ENCODE results near the gene IL19.

The IL19 gene

DNA sequence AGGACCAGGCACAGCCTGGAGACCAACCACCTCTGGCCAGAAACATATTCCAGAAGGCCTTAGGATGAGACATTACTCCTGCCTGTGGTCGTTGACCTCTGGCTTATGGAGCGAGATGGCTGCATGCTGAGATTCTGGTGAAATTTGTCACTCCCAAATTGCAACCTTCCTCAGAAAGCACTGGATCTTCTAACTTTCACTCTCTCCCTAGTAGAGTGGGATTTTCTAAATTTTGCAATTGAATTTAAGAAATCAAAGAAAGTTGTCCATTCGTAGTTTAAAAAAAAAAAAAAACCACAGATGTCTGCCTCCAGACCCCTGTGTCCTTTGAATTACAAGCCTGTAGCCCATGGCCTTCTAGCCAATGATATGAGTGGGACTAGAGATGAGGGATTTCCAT lies 30.3 kb downstream of the IL19 start:
- DNase-seq: no peak

DNA sequence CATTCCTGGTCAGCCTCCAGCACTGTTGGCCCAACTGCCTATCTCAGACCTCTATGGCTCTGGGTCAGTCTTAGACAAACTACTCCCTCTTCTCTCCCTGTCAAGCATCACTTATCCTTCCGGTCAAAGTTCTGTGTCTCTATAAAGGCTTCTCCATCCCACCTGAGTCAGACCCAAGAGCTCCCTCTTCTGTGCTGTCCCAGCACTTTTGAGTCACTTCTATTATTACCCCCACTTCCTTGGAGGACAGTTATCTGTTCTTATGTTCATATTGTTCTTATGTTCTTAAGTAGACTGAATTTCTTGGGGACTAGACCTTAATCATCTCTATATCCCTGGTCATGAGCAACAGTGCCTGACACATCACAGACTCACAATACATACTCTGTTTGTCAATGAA lies 30.9 kb downstream of the IL19 start:
- DNase-seq: no peak

DNA sequence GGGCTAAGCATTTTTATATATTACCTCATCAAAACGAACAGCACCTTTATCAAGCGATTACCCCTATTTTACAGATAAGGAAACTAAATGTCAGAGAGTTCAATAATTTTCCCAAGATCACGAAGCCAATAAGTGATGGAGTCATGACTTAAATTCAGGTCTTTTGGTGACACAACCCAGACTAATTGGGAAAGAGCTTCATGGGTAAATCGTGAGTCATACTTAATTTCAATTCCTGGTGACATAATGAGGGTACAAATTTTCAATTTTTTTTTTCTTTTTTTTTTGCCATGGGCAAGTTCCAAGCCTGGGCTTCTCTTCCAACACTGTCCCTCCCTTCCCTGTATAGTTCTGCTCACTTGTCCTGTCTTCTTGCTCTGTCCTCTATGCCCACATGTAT lies 31.8 kb downstream of the IL19 start:
- DNase-seq: no peak

DNA sequence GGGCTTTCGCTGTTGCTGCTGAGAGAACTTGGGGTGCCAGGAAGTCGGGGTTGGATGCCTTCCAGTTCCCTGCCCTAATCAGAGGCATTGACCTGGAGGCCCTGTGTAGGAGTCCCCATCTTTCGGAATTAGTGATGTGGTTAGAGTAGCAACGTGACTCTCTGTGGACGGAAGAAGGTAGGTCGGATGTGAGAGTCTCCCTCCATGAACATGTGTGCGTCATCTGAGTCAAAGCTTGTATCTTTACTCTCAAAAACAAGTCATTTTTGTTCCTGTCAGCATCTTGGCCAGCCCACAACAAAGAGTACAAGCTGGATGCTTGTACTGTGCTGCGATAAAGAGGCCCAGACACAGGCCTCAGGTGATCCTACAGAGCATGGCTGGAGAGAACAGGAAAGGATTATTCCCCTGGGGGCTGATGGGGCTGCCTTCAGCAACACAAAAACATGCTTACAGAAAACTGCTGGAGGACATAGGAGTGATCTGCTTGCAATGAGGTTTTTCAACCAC lies 32.7 kb downstream of the IL19 start:
- no peak for DNase-seq

DNA sequence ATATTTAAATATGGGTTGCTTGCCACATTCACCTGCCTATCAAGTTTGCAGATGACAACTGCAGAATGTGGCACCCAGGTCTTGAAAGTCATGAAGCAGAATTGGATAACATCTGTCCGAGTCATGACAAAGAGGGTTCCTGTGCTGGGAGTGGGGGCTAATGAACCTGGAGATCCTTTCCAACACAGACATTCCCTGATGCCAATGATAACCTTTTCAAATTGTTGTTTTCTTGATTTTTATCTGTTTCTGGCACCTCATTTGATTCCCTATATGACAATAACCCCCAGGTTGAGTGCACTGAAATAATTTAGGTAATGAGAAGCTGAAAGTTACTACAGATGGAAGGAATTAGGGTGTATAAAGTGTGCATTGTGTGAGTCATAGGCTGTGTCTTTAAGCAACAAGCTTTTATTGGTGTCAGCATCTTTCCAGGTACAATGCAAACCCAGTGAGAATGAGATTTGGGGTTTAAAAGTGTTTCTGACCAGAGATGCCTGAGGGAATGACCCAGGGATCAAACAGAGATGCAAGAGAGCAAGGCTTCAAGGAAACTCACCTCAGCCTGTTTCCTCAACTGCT lies 33.7 kb downstream of the IL19 start:
- no peak for DNase-seq

DNA sequence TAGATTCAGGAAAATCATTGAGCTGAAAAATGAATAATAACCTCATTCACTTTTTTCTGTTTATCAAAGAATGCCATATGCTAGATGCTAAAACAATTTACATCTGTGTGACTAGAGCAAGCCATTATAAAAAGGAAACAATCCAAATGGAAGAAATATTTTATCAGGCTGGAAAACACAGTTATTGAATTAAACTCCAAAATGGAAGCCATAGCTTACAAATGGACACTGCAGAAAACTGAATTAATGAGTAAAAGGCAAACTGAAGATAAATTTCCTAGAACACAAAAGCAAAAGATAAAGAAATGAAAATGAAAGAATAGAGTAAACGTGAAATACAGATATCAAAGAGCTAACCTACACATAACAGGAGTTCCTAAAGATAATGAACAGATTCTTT lies 34.8 kb downstream of the IL19 start:
- DNase-seq: no peak

DNA sequence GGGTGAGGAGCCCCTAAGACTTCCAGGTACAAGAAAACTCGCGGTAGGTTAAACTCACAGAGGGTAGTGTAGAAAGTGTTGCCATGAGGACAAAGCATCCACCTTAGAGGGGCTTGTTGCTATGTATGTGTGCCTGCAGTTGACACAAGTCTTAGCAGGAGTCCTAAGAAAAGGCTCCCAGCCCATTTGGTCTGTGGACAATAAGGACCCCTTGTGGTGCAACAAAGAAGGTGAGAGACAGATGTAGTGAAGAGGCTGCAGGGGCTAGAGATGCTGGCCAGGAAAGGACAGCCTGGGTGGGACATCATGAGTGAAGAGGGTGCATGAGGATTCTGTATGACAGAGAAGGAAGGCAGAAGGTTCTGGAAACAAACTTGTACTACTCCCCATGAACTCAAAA lies 38.0 kb downstream of the IL19 start:
- DNase-seq: no peak

DNA sequence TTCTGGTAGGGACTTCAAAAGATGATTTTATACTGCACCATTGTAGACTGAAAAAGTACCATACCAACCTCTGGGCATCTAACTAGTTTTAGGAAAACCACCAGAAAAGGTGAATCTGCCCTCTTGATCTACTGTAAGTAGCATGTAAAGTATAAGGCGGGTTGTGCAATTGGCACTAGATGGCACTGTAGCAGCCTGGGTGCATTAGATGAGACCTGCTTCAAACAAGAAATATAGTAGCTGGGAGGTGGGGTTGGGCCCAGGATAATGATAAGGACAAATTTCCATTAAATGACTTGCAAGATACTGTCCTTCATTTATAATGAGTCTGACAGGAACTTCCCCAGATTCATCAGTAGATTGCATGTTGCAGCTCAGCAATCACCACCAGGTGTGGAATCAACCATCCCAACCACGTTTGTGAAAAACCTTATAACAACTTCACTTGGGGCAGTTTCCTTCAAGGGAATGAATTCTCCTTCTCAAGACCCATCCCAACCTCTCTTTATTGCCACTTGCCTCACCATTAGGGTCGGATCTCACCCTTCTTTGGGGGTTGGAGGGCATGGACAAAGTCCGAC lies 39.0 kb downstream of the IL19 start:
- no peak for DNase-seq

DNA sequence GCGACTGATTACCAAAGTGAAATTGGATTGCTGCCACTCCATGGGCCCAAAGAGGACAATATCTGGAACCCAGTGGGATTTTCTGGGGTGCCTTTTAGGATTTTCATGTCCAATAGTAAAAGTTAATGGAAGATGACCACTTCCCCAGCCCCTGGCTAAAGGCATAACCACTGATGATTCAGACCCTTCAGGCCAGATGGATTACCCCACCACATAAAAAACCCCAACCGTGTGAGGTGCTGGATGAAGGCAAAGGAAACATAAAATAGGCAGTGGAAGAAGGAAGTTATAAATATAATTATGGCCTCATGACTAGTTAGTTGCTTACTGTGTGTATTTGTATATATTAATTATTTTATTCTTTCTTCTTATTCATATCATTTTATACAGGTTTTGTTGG lies 41.9 kb downstream of the IL19 start:
- DNase-seq: no peak

DNA sequence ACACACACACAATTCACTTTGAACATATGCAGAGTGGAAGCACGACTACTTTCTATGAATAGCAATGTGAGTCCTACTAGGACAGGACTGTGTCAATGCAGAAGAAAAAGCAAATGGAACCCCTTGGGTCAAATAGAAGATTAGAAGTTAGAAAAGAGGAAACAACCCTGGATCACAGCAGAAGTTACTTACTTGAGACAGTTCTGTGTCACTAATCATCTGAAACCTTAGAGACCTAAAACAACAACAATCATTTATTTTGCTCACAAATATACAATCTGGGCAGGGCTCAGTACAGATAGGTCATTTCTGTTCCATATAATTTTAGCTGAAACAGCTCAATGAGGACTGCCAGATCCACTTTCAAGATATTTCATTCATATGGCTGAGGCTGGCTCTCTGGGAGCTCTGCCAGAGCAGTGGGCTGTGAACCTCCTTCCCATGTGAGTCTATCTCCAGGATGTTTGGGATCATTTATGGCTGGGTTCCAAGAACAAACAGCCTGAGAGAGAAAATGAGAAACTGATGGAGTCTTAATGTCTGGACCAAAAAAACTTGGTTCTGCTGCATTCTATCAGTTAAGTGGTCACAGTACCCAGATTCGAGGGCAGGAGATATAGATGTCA lies 44.3 kb downstream of the IL19 start:
- DNase-seq: no peak

DNA sequence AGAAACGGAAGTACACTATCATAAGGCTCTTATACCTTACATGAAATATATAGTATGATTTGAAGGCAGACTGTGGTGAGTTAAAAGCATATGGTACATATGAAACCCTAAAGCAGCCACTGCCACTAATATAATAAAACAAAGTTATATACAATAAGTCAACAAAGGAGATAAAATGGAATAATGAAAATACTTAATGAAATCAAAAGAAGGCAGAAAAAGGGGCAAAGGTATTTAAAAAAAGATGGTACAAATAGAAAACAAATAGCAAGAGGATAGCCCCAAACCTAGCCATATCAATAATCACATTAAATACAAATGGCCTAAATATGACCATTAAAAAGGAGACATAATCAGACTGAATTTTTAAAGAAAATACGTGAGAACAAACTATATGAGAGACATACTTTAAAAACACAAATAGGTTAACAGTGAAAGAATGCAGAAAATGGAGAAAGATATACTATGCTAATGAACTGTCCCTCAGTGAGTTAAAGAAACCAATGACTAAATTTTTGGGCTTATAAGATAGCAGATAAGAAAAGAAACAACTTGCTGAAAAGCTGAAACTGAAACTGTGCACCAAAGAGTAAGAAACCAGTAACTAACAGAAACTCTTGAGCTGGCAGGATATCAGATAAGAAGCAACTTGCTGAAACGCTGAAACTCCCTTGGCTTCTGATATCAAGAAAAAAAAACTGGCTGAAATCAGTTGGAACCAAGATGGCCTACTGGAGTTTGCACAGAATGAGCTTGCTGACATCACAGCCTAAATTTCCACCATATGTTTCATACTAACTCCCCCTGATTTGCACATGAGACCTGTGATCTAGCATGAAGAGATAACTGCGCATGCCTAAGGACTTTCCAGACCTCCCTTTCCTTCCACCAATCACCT lies 46.1 kb downstream of the IL19 start:
- no peak for DNase-seq

DNA sequence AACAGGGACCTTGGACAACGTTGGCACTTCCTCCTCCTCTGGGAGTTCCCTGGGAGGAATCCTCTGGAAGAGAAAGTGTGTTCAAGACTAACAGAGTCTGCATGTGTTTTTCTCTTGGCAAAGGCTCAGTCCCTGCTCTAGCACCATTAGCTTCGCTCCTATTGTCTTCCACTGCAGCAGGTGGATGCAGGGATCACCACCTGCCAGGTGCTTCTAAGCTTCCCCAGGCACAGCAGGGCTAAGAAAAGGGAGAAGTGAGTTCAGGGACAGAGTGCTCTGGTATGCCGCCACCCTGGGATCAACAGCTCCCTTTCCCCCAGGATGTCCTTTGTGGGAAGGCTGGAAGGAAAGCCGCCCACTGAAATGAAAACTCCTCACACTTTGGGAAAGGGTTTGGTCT lies 50.9 kb downstream of the IL19 start:
- DNase-seq: no peak

DNA sequence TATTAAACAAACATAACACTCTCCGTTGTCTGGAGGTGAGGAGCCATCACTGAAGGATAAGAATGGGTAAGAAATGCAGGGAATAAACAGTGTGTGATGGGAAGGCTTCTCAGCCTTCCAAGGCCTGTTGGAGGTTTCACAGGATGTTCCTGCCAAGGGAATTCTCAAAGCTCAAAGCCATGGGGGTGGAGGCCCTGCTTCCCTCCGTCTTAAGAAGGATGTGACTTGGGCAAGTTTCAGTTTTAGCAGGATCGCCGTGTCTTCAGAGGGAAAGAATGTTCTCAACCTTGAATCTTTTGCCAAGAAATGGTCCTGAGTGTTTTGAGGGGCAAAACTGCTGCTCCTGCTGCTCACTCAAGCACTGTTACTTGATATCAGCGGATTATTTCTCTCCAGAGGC lies 53.2 kb downstream of the IL19 start:
- DNase-seq: no peak

DNA sequence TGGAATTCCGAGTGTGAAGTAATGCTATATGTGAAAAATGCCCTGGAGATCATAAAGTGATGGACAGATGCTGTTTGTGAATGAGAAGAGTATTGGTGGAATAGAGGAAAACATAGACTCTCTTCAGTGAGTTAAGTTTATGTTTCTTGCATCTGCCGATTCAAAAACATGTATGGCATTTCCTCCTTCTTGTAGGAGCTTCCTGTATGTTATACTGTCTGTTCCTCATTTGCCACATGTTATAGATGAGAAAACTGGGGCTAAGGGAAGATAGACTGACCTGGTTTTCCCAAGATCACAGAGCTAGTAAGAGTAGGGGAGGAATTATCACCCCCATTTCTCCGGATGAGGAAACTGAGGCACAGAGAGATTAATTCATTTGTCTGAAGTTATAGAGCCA lies 53.8 kb downstream of the IL19 start:
- DNase-seq: no peak

DNA sequence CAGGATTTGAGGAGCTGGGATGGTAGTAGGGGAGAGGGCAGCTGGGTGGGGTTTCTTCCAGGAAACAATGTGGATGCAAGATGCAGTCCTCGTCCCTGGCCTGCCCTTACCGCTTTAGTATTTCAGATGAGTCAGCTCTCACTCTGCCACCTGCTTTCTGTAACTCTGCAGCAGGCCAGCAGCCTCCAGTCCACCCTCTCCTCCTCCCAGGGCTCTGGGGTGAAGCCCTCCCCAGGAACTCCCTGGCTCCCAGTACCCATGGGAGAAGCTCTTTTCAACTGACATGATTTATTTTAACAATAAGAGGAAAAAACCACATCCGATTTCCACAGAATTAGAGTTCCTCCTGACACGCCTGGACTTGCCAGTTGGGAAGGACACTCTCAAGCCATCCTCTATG lies 55.8 kb downstream of the IL19 start:
- DNase-seq: no peak

DNA sequence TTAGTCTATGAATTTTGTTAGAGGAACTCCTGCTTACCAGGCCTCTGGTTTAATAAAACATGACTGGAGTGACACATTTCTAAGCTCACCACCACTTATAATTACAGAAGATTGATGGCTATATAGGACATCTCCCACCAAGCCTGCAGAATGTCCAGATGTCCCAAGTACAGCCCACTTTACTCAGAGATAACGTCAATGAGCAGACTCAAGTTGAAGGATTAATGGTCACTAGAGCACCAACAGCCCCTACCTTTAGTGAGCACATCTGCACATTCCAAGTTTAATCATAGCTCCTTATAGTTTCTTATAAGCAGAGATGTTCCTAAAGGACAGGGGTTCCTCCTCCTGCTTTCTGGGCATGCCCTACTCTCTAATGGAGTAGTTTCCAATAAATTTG lies 57.5 kb downstream of the IL19 start:
- DNase-seq: no peak

DNA sequence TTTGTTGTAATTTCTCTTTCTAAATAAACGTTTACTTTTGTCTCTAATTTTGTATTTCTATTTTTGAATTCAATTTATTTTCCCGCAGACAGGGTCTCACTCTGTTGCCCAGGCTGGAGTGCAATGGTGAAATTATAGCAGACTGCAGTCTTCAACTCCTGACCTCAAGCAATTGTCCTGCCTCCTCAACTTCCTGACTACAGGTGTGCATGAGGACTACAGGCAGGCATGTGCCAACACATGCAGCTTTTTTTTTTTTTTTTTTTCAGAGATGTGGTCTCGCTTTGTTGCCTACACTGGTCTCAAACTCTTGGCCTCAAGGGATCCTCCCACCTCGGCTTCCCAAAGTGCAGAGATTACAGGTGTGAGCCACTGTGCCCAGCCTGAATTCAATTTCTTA lies 58.2 kb downstream of the IL19 start:
- no peak for DNase-seq

DNA sequence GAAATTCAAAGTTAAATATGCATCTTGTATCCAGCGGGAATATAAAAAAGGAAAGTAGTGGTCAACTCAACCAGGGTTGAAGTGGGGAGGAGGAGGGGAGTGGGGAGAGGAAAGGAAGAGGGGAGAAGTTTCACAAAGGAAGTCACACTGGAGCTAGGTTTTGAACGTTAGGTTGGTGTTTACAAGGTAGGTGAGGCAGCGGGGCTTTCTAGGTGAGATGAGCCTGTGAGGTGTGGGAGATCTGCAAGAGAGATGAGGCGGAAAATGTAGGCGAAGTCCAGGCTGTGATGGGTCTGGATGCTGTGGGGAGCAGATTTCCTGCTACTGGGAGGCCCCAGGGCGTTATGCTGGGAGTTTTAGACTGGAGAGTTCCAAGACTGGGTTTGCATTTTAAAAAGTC lies 58.7 kb downstream of the IL19 start:
- no peak for DNase-seq

DNA sequence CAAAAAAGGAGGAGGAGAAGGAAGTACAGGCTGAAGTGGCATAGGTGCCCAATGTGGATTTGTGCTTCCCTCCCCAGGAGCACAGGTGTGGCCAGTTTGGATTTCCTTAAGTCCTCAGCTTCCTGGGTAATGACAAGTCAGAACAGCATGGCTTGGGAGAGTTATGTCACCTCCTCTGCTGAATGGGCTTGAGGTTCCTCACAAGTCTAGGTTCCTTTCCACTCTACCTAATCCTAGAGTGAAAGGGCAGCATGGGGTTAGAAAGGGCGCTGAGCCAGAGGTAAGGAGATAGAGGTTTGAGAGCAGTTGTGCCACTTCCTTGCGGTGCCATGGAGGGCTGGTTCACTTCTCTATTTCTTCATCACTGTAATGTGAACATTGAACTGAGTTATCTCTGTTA lies 59.3 kb downstream of the IL19 start:
- DNase-seq: no peak

DNA sequence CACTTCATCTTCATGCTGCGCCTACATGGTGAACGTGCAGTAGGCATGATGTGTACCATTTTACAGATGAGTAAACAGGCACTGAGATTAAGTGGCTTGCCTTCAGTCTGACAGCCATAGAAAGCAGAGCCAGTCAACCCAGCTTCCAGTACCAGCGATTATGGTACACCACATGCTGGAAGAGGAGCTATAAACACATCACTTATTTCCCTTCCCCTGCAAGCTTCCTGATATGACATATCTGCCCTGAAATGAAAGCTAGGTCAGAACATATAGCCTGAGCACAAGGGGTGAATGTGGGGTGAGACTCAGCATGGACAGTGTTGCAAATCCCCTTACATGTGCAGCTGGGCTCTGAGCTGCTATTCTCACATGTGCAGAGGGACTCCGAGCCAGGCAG lies 61.1 kb downstream of the IL19 start:
- no peak for DNase-seq

DNA sequence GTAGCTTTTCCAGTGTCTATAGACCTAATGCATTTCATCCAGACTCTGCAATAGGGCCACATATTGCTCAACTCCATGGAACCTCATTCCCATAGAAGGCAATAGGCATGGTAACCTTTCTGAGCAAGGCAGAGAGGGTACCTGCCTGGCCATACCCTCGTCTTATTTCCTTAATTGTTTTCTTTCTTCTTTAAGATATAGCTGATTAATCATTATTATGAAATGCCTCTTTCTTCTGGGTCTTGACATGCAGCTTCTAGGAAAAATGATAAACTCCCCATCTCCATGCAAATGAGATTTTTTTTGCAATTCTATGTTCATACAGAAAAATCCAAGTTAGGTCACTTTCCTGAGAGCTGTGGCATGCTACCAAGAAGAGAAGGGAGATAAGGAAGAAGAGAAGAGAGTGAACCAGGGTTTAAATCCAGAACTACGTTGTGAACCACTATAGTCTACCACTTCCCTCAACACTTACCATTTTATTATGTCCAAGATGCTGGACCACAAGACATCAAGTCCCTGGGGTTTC lies 61.8 kb downstream of the IL19 start:
- DNase-seq: no peak

DNA sequence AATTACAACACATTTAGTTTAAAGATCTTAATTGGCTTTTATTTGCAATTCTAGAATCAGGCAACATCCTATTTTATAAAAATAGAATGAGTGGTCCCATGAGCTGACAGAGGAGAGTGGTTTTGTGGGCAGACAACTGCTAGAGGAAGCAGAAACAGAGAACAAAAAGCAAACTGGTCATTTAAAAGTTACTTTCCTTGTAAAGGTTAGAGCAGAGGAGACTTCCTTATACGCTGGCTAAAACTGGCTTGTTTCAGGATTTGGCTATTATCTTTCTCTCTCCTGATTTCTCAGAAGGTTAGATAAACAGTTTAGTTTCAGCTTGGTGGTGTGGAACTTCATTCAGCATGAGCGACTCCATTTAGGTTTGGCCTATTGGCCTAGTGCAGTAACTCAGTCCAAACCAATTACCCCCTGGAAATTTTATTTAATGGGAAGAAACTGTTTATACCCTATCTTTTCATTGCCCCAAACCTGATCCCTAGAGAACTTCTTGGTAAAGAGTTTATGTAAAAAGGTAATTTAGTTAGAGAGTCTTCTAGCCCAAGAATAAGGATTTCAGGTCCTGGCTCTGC lies 62.6 kb downstream of the IL19 start:
- no peak for DNase-seq

DNA sequence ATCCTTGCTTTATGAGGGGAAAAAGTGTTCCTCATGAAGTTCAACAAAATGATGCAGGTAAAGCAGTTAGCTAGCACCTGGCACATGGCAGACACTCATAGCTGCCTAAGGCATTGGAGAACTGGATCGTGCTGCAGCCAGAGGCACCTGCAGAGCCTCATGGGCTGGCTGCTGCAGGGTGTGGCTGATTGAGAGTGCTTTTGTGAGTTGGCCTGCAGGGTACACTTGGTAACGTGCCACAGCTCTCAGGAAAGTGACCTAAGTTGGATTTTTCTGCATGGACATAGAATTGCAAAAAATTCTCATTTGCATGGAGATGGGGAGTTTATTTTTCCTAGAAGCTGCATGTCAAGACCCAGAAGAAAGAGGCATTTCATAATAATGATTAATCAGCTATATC lies 63.2 kb downstream of the IL19 start:
- no peak for DNase-seq

All from activated gamma-delta T cell (primary cell).